Endothelial cell of umbilical vein (primary cell): ENCODE data around the gene ATP6V1F. TPM values are rescaled to one million over a fixed set of nuclear protein-coding genes. Genes with fewer than 3 reads are reported as not detected.

Experiments used
- BruUV-seq: library from RNA; stranded (reverse); fragments of 400-500 nt; replicated peaks from 2 replicates; lab custom pipeline; 2021; lab: Mats Ljungman, UMichigan
- CTCF ChIA-PET: fragments of 300-600, 350-600 bp; sonication (Branson Sonifier 250); formaldehyde crosslinking; loops from one replicate; lab custom pipeline; 2021; ENCODE audit warnings: antibody characterized with exemption, inconsistent platforms; lab: Charles Lee
- POLR2A ChIA-PET: fragments of 300-600, 350-600 bp; sonication (Branson Sonifier 250); formaldehyde crosslinking; loops from one replicate; lab custom pipeline; 2021; ENCODE audit warnings: antibody characterized with exemption, inconsistent platforms; lab: Charles Lee
- DNase-seq: peaks from one replicate; pipeline ENCODE4 v3.0.0-alpha.2; 2011; ENCODE audit warnings: low read depth, low spot score
- FAIRE-seq: peaks from 2 replicates; lab custom pipeline; 2011; peaks lifted over from hg19 to GRCh38; lab: Jason Lieb, UNC
- H2AFZ ChIP-seq: 2 replicates; pipeline ENCODE4 v1.6.0; 2012; ENCODE audit warnings: low read depth, low read length, control low read depth, inconsistent platforms
- H3K27ac ChIP-seq: 2 replicates; pipeline ENCODE4 v1.5.1; 2011; ENCODE audit warnings: low read depth, mild to moderate bottlenecking, control low read depth, low read length, moderate library complexity; ENCODE audit not compliant: insufficient read depth
- H3K27me3 ChIP-seq, 2 experiments: 2 replicates each; pipeline versions ENCODE4 v1.6.0 to v1.6.1; 2011; ENCODE audit warnings: low read length in 2 of 2, mixed read lengths in 1 of 2; ENCODE audit not compliant: control insufficient read depth in 2 of 2, insufficient read depth in 2 of 2
- H3K36me3 ChIP-seq, 2 experiments: 2 replicates in 1 of 2; 3 replicates in 1 of 2; pipeline ENCODE4 v1.5.1; 2011; ENCODE audit warnings: low read length in 2 of 2, mild to moderate bottlenecking in 1 of 2, moderate library complexity in 1 of 2; ENCODE audit not compliant: control insufficient read depth in 2 of 2, insufficient read depth in 2 of 2; ENCODE audit errors: extremely low read depth in 1 of 2
- H3K4me1 ChIP-seq: 3 replicates; pipeline ENCODE4 v1.5.1; 2011; ENCODE audit warnings: mild to moderate bottlenecking, low read length; ENCODE audit not compliant: control insufficient read depth, insufficient read depth; ENCODE audit errors: extremely low read depth
- H3K4me2 ChIP-seq: 2 replicates; pipeline ENCODE4 v1.6.1; 2011; ENCODE audit warnings: low read length, control low read depth, mixed read lengths; ENCODE audit not compliant: insufficient read depth
- H3K4me3 ChIP-seq, 3 experiments: fragments of 200-600 bp in 1 of 3; sonication (generic), shearing (Covaris generic) in 1 of 3; replicated peaks in 1 of 3; 2 replicates each; pipeline ENCODE4 v1.5.1; 2011 to 2016; ENCODE audit warnings: control low read depth in 3 of 3, low read length in 3 of 3, mild to moderate bottlenecking in 2 of 3, inconsistent platforms in 1 of 3, low read depth in 1 of 3, moderate library complexity in 1 of 3; ENCODE audit not compliant: insufficient read depth in 1 of 3
- H3K79me2 ChIP-seq: 2 replicates; pipeline ENCODE4 v1.6.0; 2012; ENCODE audit warnings: low read length, inconsistent platforms; ENCODE audit not compliant: control insufficient read depth, insufficient read depth
- H3K9ac ChIP-seq: replicated peaks from 2 replicates; pipeline ENCODE3; 2011; ENCODE audit warnings: low read length, control low read depth; ENCODE audit not compliant: insufficient read depth; ENCODE audit errors: extremely low read depth
- H3K9me1 ChIP-seq: replicated peaks from 3 replicates; pipeline ENCODE4 v1.6.0; 2011; ENCODE audit warnings: mild to moderate bottlenecking, low read length; ENCODE audit not compliant: control insufficient read depth, insufficient read depth; ENCODE audit errors: extremely low read depth
- H3K9me3 ChIP-seq: replicated peaks from 2 replicates; pipeline ENCODE4 v1.5.1; 2012; ENCODE audit warnings: low read length, inconsistent platforms; ENCODE audit not compliant: control insufficient read depth, insufficient read depth
- H4K20me1 ChIP-seq: replicated peaks from 2 replicates; pipeline ENCODE3; 2011; ENCODE audit warnings: mild to moderate bottlenecking, low read length; ENCODE audit not compliant: control insufficient read depth, insufficient read depth; ENCODE audit errors: extremely low read depth
- EZH2 ChIP-seq: IDR thresholded peaks from 2 replicates; pipeline ENCODE4 v1.6.1; 2012; ENCODE audit warnings: borderline replicate concordance, low read depth, mild to moderate bottlenecking, moderate library complexity, low read length, inconsistent platforms; ENCODE audit not compliant: severe bottlenecking
- GATA2 ChIP-seq: IDR thresholded peaks from 2 replicates; pipeline ENCODE4 v1.7.0; 2011; ENCODE audit warnings: low read depth, mild to moderate bottlenecking, moderate library complexity, mixed read lengths, low read length; ENCODE audit not compliant: insufficient read length, insufficient read depth
- JUN ChIP-seq: IDR thresholded peaks from 2 replicates; pipeline ENCODE4 v1.6.1; 2011; ENCODE audit warnings: borderline replicate concordance, low read depth; ENCODE audit not compliant: insufficient read length, insufficient read depth
- MYC ChIP-seq: IDR thresholded peaks from one replicate; pipeline ENCODE4 v1.6.1; 2011; ENCODE audit warnings: mild to moderate bottlenecking, low read depth, low read length
- POLR2AphosphoS5 ChIP-seq: IDR thresholded peaks from 2 replicates; pipeline ENCODE4 v1.6.1; 2012; ENCODE audit warnings: low read depth, mild to moderate bottlenecking, control low read depth, low read length, moderate library complexity; ENCODE audit not compliant: insufficient read depth
- dilution Hi-C: fragments of 300-500 bp; cut with MboI; formaldehyde crosslinking; loops from one replicate; pipeline ENCODE4 v1.15.0; 2019; ENCODE audit warnings: low sequenced_read_pairs; ENCODE audit not compliant: extremely low pct_ligation_motif_present
- intact Hi-C: fragments of 100-400 bp; cut with micrococcal nuclease; formaldehyde crosslinking; loops from one replicate; pipeline ENCODE4 v1.10.0; 2022
- polyA plus RNA-seq, 4 experiments: library from polyadenylated mRNA; depleted of rRNA in 3 of 4; stranded (reverse) in 3 of 4; unstranded in 1 of 4; fragments of >200 nt; gene quantifications; 2 replicates each; pipeline versions ENCODE4 v1.2.1 to v1.2.3, GENCODE V29; 2011 to 2012; ENCODE audit warnings: missing spikeins in 1 of 4
- total RNA-seq: library from RNA; stranded (reverse); gene quantifications from 2 replicates; pipeline ENCODE4 v1.2.3, GENCODE V29; 2021
- TF ChIP-seq, protein P1 (sequence below): IDR thresholded peaks from 2 replicates; pipeline ENCODE4 v1.6.1; 2011; ENCODE audit not compliant: insufficient read depth, insufficient read length
- TF ChIP-seq, protein P2 (sequence below), 2 donors: IDR thresholded peaks; 1 replicate in 1 of 2; 2 replicates in 1 of 2; pipeline ENCODE4 v1.5.1; 2011; ENCODE audit warnings: low read length in 2 of 2, mild to moderate bottlenecking in 2 of 2, moderate library complexity in 2 of 2, control low read depth in 1 of 2, inconsistent platforms in 1 of 2, low read depth in 1 of 2; ENCODE audit not compliant: insufficient read depth in 1 of 2; ENCODE audit errors: extremely low read depth in 1 of 2

Gene ATP6V1F
- total and polyA plus RNA-seq, 2 donors (not counting 3 experiments of a cell fraction or from before 2014, with no cell fraction given): 156 to 360 TPM

DNA sequence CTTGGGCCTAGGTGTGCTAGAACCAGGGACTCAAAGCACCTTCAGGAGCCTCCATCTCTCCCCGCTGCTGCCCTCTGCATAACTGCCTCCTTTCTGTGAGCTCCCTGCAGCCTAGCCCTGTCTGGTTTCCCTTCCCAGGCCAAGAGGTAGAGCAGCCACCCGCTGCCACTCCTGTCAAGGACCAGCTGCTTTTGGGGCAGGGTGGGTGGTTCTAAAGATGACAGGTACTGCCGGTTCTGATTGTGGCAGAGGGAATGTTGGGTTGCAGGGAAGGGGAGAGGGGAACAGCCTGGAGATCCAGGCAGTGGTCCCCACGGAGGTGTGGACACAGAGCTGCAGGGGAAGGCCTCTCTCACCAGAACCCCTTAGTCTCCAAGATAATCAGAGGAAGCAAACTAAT is 36.1 kb upstream of the ATP6V1F start:
- H3K9me1 ChIP-seq: no peaks in the 10 kb centered on the region
- no peak overlapping the region for H3K9ac ChIP-seq
- no peak overlapping the region for H3K4me3 ChIP-seq
- intact Hi-C loops (loop anchor here (5.0 kb wide), 1 partner anchor 1316 kb away; no protein-coding TSS in a partner anchor), dilution Hi-C loops (no loop called here)
- CTCF ChIA-PET: interaction anchor here (3.0 kb wide), 1 partner anchor 15 kb away, joined by 12 read pairs; no protein-coding TSS in a partner anchor
- H3K79me2 ChIP-seq: peaks cover 12% of the 10 kb centered on the region
- peaks cover 20% of the 10 kb centered on the region for H3K4me1 ChIP-seq
- TF ChIP-seq, protein P1, sequence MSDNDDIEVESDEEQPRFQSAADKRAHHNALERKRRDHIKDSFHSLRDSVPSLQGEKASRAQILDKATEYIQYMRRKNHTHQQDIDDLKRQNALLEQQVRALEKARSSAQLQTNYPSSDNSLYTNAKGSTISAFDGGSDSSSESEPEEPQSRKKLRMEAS: no peak
- no peaks in the 10 kb centered on the region for H3K36me3 ChIP-seq
- POLR2A ChIA-PET: no interaction called here
- H2AFZ ChIP-seq: no peak overlapping the region
- no peaks in the 10 kb centered on the region for H3K9me3 ChIP-seq
- H3K27ac ChIP-seq: no peak overlapping the region
- no peaks in the 10 kb centered on the region for H4K20me1 ChIP-seq
- H3K4me2 ChIP-seq: no peak overlapping the region
- no peak for DNase-seq
- no TSS peak for BruUV-seq
- H3K27me3 ChIP-seq: peaks cover 5 to 6% of the 10 kb centered on the region in 2 experiments
- FAIRE-seq: no peak

DNA sequence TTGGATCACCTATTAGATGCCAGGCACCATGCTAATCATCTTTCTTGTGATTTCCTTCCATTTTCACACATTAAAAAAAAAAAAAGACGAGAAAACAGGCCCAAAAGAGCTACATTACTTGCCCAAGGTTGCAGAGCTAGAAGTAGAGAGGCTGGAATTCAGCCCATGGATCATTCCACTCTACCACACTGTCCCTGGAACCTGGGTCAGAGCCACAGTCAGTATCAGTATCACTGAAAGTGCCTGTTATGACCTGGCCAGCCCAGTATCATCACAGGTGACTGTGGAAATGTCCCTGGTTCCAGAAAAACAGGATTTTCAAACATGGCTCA is 35.8 kb upstream of the ATP6V1F start:
- DNase-seq (no peak), FAIRE-seq (peak; percentile 8)
- Histone ChIP-seq H3K27me3 (peaks cover 1 to 4% of the 10 kb centered on the region in 2 experiments), H3K4me1 (peaks cover 24% of the 10 kb centered on the region), H3K9me3 (no peaks in the 10 kb centered on the region), H3K27ac (no peak overlapping the region), H3K36me3 (no peaks in the 10 kb centered on the region), H4K20me1 (no peaks in the 10 kb centered on the region), H3K9ac (no peak overlapping the region), H2AFZ (no peak overlapping the region), H3K4me3 (no peak overlapping the region), H3K79me2 (peaks cover 15% of the 10 kb centered on the region), H3K4me2 (no peak overlapping the region), H3K9me1 (no peaks in the 10 kb centered on the region)
- ChIA-PET CTCF (interaction anchor here (3.0 kb wide), 1 partner anchor 15 kb away, joined by 12 read pairs; no protein-coding TSS in a partner anchor), POLR2A (no interaction called here)
- TF ChIP-seq POLR2AphosphoS5 (no peak), MYC (no peak), EZH2 (no peak), GATA2 (no peak), JUN (no peak)
- TF ChIP-seq, protein P1: no peak
- TF ChIP-seq, protein P2, sequence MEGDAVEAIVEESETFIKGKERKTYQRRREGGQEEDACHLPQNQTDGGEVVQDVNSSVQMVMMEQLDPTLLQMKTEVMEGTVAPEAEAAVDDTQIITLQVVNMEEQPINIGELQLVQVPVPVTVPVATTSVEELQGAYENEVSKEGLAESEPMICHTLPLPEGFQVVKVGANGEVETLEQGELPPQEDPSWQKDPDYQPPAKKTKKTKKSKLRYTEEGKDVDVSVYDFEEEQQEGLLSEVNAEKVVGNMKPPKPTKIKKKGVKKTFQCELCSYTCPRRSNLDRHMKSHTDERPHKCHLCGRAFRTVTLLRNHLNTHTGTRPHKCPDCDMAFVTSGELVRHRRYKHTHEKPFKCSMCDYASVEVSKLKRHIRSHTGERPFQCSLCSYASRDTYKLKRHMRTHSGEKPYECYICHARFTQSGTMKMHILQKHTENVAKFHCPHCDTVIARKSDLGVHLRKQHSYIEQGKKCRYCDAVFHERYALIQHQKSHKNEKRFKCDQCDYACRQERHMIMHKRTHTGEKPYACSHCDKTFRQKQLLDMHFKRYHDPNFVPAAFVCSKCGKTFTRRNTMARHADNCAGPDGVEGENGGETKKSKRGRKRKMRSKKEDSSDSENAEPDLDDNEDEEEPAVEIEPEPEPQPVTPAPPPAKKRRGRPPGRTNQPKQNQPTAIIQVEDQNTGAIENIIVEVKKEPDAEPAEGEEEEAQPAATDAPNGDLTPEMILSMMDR (IDR thresholded peaks at IDR 0.05; ENCODE audit: extremely low read depth in 1 of 2, insufficient read depth in 1 of 2, low read depth in 1 of 2, low read length in 2 of 2): no peak
- intact Hi-C loops (loop anchor here (5.0 kb wide), 1 partner anchor 1315 kb away; no protein-coding TSS in a partner anchor), dilution Hi-C loops (no loop called here)
- no TSS peak for BruUV-seq
